HuH-7.5 (cell line): ENCODE measurements around the gene ETFB.

Source experiments
- DNase-seq: peaks from one replicate; pipeline ENCODE4 v3.0.0; 2011; ENCODE audit warnings: low spot score

ETFB gene

GRCh38 chr19:51327066-51328001 is 38.9 kb downstream of the ETFB start:
- no peak for DNase-seq

- no peak for DNase-seq
Measured at GRCh38 chr19:51326216-51327065, 39.7 kb downstream of the ETFB start.

DNA sequence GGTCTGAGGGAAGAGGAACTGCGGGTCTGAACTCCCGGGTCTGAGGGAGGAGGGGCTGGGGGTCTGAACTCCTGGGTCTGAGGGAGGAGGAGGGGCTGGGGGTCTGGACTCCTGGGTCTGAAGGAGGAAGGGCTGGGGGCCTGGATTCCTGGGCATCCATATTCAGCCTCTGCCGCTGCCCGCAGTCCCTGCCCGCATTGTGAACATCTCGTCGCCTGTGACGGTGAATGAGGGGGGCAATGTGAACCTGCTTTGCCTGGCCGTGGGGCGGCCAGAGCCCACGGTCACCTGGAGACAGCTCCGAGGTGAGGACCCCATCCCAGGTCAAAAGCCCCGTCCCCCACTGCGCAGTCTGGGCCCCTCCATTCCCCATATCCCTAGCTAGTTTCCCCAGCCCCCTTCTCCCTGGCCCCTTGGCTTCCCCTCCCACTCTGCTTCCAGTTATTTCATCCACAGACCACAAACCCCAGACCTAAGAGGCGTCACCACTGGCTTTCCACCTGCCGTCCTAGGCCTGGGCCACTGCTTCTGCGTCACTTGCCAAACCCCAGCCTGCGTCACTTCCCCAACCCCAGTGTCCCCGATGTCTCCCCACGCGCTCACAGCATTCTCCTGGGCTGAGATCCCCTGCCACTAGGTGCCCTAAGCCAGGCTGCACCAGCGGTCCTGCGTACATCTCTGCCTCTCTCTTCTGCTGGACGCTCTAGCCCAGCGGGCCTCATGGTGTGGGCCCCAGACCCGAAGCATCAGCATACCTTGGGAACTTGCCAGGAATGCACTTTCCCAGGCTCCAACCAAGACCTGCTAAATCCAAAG is 40.8 kb downstream of the ETFB start:
- DNase-seq: no peak

- no peak for DNase-seq
Measured at GRCh38 chr19:51324167-51324481, 42.1 kb downstream of the ETFB start.

DNA sequence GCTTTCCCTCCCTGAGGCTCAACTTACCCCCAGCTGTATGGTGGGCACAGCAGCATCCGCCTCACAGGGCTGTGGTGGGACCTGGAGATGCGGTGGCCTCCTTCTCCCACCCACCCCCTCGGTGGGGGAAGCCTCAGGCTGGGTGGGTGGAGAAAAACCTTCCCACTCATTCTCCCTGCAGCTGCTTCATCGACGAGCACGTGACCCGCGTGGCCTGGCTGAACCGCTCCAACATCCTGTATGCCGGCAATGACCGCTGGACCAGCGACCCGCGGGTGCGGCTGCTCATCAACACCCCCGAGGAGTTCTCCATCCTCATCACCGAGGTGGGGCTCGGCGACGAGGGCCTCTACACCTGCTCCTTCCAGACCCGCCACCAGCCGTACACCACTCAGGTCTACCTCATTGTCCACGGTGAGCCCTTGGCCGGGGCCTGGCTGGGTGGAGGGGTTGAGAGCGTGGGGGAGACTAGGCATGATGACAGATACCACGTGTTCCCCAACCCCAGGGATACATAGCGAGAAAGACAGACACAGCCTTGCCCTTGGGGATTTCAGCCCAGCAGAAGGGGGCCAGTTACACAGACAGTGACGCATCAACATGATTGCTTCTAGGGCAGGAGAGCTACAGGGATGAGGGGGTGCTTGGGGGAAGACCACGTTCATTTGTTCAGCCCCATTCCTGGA is 42.6 kb downstream of the ETFB start:
- no peak for DNase-seq

DNA sequence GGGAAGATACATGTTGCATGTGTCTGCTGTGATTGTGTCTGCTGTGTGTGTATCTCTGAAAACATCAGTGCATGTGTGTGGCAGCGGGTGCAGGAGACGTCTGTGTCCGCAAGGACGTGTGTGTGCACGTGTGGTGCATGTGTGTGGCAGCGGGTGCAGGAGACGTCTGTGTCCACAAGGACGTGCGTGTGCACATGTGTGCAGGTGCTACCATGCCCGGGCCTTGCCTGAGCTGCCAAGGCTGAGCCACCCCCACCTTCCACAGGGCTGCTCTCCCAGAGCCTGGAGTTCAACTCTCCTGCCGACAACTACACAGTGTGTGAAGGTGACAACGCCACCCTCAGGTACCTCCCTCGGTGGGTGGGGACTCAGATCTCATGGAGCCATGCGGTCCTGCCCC is 44.4 kb downstream of the ETFB start:
- no peak for DNase-seq

GRCh38 chr19:51320280-51320657 is 45.9 kb downstream of the ETFB start:
- no peak for DNase-seq

- DNase-seq: no peak
Measured at GRCh38 chr19:51319649-51320279, 46.4 kb downstream of the ETFB start.

- DNase-seq: no peak
Measured at GRCh38 chr19:51318687-51319648, 47.2 kb downstream of the ETFB start.

DNA sequence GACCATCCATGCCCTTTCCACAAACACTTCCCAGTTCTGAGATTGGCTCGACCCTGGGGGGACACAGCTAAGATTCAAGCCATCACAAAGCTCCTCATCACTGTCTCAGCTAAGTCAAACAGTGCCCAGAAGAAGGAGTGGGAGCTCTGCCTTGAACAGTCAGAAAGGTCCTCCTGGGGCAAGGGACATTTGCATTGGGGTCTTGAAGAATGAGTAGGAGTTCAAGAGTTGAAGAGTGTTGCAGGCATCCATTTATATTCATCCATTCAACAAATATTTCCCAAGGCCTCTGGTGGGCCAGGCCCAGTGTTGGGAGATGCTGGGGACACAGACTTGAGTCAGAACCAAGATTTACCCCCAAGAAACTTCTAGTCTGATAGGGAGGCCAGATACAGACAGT is 48.2 kb downstream of the ETFB start:
- no peak for DNase-seq

GRCh38 chr19:51317376-51317775 is 48.8 kb downstream of the ETFB start:
- no peak for DNase-seq

GRCh38 chr19:51316688-51317087 is 49.5 kb downstream of the ETFB start:
- no peak for DNase-seq

DNA sequence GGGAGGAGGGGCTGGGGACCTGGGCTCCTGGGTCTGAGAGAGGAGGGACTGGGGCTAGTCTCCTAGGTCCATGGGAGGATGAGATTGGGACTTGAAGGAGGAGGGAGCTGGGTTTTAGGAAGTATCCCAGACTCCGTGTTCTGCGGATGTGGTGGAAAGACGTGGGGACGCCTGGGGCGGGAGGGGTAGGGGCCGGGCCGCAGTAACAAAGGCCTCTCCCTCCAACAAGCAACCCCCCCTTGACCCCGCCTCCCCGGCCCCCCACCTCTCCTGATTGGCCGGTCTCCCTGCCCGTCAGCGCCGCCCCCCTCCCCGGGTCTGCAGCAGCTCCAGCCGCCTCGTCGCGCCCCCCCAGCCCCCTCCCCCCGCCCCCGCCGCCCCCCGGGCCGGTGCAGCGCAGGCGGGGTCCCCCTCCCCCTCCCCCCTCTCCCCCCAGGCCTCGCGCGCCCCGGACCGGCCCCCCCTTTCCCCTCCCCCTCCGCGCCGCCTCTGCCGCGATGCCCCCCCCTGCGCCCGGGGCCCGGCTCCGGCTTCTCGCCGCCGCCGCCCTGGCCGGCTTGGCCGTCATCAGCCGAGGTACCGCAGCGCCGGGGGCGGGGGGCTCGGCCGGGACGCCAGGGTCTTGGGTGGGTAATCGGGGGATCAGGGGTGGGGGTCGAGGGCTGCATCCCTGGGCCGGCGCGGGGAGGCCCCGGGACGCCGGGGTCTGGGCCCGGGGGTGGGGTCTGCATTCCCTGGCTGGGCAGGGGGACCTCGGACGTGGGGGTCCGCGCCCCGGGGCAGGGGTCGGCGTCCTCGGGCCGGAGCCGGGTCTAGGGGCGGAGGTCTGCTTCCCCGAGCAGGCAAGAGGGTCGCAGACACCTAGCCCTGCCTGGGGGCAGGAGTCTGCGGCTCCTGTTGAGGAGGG is 54.6 kb downstream of the ETFB start, which contains the start of gene IGLON5:
Gene IGLON5, plus strand, starts transcription at position 294 of the 907 bp plus-strand sequence. Its CDS starts 204 bp downstream, at position 498.
- no peak for DNase-seq

- DNase-seq: no peak
Measured at GRCh38 chr19:51305479-51305878, 60.7 kb downstream of the ETFB start.

- DNase-seq: no peak
Measured at GRCh38 chr19:51301266-51301665, 64.9 kb downstream of the ETFB start.

DNA sequence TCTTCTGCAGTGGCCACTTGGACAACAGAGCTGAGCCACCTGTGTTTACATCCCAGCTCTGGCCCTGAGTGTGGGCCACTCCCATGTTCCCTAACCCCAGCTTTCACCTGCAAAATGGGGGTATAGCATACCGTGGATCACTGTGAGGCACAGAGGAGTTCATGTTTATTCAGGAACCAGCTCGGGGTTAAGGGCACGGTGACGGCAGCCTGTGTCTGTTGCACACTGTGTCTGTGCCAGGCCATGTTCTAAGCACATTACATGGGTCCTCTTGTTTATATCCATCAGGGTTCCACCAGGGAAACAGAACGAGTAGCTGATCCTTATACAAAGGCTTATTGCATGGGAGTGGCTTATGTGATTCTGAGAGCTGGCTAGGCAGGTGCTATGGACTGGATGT is 68.8 kb downstream of the ETFB start:
- no peak for DNase-seq

- no peak for DNase-seq
Measured at GRCh38 chr19:51296336-51297093, 69.7 kb downstream of the ETFB start.
